Head of caudate nucleus (tissue), 42 donors: ENCODE results near the gene MAP6.
A peak's percentile ranks its signal among the peaks of the same experiment; 100 is the strongest.
"Not testable (repeated sequence)": the region's sequence is repeated elsewhere in the genome, so short reads cannot be mapped to it uniquely, and the experiment has no call there.

Source experiments
- DNase-seq, 42 donors: peaks; one replicate each; pipeline versions ENCODE4 v3.0.0 to v3.0.0-alpha.2; 2020 to 2021; ENCODE audit warnings: mixed read lengths in 7 of 42
- intact Hi-C: fragments of 100-400 bp; cut with DNase I; formaldehyde crosslinking; loops from one replicate; pipeline ENCODE4 v1.15.0; 2022

Gene MAP6

DNA sequence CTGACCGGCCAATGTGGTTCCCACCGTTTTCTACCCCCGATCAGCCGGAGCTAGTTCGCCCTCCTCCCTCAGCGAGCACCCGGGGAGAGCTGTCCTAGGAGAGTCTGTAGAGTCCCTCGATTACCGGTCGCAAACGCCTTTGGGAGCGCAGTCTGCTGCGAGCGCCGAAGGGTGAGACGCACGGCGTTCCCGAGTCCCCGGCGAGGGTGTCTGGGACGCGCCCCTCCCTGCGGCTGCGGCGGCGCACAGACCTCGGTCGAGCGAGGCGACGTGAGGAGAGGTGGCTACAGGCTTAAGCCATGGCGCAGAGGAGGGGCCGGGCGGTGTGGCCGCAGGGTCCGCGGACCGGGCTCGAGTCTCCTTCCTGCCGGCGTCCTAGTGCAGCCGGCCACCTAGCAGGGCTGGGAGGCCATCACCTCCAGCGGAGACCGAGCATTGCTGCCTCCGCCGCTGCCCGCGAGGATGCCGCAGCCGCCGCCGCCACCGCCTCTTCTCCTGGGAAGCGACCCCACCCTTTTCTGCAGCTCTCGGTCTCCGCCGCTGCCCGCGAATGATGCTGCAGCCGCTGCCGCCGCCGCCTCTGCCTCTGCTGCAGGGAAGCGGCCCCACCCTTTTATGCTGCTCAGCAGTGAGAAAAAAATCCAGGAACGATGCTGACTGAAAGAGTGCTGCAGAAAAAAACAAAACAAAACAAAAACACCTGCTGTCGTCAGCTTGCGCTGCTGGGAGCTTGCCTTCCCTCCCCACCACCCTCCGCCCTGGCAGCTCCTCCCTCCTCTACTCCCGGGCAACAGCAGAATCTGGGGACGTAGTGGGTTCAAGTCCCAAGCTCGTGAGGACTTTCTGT, at the start of gene MAP6:
MAP6 (minus strand) TSS at position 588 of the 847 bp plus-strand sequence. CDS start 669 bp downstream, outside the sequence.
- intact Hi-C loops, result loop anchor here (5.0 kb wide), 1 partner anchor 86 kb away; no protein-coding TSS in a partner anchor
- peak; percentile 25 to 87 (median 68) for DNase-seq

DNA sequence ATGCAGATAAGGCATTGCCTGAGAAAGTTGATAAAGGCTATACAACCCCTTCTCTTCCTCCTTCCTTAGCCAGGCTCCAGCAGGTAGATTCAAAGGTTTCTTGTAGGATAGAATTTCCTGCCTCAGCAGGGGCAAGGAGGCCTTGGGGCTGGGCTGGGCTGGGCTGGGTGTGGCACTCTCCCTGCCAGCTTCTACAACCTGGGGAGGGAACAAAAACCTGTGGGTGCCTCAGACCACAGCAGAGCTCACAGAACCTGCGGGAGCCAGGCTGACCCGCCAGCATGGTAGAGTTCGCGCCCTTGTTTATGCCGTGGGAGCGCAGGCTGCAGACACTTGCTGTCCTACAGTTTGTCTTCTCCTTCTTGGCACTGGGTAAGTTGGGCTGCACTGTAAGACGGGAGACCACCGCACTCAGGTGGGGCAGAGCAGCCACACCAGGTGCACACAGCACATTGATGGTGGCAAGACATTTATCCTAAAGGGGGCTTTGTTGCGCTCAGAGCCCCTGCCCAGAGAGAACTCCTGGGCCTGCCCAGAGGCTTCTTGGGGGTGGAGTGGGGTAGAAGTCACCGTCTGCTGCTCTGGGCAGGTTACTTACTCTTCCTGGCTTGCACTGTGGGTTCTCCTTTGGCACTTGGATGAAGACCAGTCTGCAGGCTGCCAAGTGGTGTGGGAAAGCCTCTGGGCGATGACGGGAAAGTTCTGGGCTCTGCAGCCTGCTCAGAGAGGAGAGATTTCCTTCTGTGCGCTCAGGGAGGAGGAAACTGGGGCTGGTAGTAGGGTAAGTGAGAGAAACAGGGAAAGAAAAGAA, 49.0 kb upstream of the MAP6 start, which contains the start of gene MOGAT2:
MOGAT2 (plus strand) TSS at position 231 of the 811 bp plus-strand sequence; CDS start at position 282, 51 bp downstream.
- intact Hi-C loops, result no loop called here
- DNase-seq, result peak in 5 of 42 donors; percentile 13 to 49 (median 25)

- no peak for DNase-seq
- intact Hi-C loops, result no loop called here
Measured at GRCh38 chr11:75716659-75717058, 47.8 kb upstream of the MAP6 start.

DNA sequence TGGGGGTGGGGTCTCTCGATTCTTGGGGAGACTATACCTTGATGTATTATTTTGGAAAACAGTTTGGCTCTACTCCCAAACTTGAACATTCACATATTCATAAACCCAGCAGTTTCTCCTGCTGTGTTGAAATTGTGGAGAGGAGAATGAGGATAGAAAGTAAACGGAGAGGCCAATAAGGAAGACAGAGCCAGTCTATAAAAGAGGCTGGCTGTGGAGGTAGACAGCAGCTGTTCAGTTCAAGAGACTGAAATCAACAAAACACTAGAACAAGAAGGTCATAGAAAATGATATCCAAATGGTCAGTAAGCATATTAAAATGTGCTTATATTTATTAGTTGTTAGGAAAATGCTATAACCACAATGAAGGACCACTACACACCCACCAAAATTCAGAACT, 46.9 kb upstream of the MAP6 start:
- intact Hi-C loops, result no loop called here

DNA sequence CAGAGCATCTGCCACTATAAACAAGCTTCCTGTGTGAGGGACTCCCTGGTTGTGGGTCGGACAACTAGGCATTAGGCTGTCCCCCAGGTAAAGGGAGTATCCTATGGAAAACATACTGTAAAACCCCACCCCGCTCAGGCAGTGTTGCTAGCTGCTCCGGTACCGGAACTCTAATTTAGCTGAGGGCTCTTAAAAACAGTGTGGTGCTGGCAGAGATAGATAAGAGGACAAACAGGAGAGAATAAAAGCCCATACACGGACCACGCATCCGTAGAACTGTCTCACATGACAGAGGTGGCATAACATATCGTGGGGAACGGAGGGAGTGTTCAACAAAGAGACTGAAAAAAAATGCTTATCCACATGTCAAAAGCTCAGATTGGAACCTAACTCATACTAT, 45.4 kb upstream of the MAP6 start:
- intact Hi-C loops, result no loop called here
- DNase-seq, result no peak

More for the DNA sequence above, 46.9 kb upstream of the MAP6 start:
- DNase-seq, result no peak

DNA sequence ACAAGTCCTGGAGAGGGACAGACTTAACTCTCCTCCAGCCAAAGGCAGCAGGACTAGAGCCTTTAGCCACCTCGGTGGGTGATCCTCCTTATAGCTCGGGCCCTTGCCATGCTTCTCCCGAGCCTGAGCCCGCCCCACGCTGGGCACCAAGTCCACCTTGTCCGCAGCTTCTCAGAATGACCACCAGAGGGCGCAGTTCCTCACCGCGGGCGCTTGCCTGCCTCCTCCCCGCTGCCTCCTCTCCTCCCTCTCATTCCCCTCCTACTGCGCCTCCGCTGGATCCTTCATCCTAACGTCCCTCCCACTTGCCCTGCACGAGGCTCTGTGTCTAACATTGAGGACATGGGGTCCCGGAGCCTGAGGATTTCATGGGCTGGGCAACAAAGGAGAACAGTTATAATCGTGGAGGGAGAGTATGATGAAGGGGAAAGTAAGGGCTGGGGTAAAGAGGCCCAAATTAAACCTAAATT, 37.5 kb upstream of the MAP6 start:
- peak; percentile 47 to 90 (median 78) for DNase-seq
- intact Hi-C loops, result no loop called here

DNA sequence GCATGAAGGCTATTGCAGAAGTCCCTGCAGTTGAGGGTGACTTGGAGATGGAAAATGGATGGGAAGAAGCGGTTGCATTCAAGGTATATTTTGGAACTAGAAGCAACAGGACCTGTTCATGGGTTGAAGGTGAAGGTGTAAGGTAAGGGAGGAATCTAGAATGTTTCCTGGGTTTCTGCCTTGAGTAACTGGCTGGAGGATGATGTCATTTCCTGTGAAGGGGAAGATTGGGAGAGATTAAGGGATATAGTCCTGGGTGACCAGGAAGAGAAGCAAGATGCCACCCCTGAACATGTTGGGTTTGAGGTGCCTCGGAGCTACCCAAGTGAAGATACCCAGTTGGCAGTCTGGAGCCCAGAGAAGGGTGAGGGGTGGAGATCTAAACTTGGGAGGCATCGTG, 36.7 kb upstream of the MAP6 start:
- intact Hi-C loops, result no loop called here
- DNase-seq, result no peak

DNA sequence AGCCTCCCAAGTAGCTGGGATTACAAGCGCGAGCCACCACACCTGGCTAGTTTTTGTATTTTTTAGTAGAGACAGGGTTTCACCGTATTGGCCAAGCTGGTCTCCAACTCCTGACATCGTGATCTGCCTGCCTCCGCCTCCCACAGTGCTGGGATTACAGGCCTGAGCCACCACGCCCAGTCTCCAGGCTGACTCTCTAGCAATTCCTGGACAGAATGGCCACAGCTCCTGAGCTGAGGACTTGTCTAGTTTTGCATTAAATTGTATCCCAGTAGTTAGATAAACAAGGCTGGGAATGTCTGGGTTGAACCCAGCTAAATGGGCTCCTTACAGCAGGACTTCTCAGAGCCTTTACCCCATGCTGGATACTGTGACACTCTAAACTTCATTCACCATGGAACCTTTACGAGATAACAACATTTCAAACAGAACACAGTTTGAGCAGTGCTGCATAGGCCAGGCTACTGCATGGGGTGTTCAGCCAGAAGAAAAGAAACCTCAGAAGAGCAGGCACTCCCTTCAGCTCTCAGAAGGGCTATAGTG, 34.9 kb upstream of the MAP6 start:
- DNase-seq, result no peak
- intact Hi-C loops, result no loop called here

GRCh38 chr11:75700940-75701339, 32.1 kb upstream of the MAP6 start:
- no peak for DNase-seq
- intact Hi-C loops, result no loop called here

DNA sequence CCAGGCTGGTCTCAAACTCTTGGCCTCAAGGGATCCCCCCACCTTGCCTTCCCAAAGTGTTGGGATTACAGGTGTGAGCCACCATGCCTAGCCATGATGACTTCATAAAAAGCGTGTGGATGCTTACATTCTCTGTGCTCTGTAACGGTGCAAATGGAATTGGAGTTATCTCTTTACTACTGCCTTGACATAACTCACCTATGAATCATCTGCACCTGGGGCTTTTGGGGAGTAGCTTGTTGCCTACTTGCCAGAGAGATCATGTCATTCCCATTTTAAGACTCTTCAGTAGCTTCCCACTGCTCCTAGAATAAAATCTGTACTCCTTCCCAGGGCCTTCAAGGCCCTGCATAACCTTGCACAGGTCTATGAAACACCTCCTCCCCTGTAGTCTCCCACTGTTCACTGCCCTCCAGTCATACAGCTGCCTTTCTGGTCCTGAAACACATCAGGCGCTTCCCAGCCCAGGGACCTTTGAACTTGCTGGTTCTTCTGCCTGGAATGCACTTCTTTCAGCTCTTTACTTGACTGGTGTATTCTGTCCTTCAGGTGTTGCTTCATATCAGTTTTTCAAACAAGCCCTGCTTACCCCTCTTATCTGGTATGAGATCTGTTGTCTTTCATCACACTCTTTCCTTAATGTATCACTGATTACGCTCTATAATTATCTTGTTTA, 29.2 kb upstream of the MAP6 start:
- intact Hi-C loops, result no loop called here
- DNase-seq, result no peak

DNA sequence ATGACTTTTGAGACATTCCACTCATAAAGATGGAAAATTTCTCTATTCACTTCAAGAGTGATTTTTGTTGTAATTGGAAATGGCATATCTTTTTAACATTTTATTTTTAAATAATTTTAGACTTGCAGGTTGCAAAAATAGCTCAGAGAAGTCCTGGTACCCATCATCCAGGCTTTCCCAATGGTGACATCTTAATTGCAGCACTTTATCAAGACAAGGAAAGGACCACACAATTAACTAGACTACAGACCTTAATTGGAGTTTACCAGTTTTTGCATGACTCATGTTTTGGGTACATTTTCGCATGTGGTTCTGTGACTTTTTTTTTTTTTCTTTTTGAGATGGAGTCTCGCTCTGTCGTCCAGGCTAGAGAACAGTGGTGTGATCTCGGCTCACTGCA, 23.0 kb upstream of the MAP6 start:
- no peak for DNase-seq
- intact Hi-C loops, result no loop called here

DNA sequence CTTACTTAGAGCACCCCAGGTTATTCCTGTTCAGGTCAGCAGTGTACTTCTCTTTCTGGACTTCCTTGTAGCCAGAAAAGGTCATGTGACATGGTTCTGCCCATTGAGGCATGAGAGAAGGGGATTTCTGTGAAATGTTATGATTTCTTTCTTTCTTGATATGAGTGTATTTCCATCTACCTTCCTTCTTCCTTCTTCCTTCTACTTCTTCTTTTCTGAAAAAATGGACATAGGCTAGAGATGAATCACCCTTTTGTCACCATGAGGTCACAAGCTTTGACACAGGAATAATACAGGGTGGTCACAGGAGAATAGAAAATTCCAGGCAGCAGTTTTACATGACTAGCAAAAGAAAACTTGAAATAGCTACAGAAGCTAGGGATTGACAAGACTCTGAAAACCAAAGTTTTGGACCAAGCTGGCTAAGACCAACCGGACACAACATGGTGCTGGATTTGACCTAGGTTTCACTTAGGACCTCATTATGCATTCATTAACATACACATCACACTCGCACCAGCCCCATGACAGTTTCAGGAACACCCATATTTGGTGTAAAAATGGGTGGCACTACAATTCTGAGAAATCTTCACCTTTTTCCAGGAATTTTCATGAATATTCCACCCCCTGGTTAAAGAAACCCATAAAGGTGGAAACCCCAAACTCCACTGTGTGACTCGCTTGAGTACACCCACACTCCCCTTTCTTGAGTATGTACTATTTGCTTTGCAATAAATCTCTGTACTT, 21.2 kb upstream of the MAP6 start:
- DNase-seq, result peak in 3 of 42 donors; percentile 14 to 40 (median 36)
- intact Hi-C loops, result loop anchor here (10.0 kb wide), 1 partner anchor 85 kb away; no protein-coding TSS in a partner anchor

DNA sequence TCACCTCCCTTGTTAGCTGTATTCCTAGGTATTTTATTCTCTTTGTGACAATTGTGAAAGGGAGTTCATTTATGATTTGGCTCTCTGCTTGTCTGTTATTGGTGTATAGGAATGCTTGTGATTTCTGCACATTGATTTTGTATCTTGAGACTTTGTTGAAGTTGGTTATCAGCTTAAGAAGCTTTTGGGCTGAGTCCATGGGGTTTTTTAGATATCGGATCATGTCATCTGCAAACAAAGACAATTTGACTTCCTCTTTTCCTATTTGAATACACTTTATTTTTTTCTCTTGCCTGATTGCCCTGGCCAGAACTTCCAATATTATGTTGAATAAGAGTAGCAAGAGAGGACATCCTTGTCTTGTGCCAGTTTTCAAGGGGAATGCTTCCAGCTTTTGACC, 15.0 kb upstream of the MAP6 start:
- intact Hi-C loops, result loop anchor here (10.0 kb wide), 1 partner anchor 91 kb away; no protein-coding TSS in a partner anchor

GRCh38 chr11:75679566-75679965, 10.7 kb upstream of the MAP6 start:
- no peak for DNase-seq
- intact Hi-C loops, result no loop called here

More for the DNA sequence above, 15.0 kb upstream of the MAP6 start:
- not testable (repeated sequence) for DNase-seq

- intact Hi-C loops, result no loop called here
- no peak for DNase-seq
Measured at GRCh38 chr11:75678620-75679259, 9.9 kb upstream of the MAP6 start.

DNA sequence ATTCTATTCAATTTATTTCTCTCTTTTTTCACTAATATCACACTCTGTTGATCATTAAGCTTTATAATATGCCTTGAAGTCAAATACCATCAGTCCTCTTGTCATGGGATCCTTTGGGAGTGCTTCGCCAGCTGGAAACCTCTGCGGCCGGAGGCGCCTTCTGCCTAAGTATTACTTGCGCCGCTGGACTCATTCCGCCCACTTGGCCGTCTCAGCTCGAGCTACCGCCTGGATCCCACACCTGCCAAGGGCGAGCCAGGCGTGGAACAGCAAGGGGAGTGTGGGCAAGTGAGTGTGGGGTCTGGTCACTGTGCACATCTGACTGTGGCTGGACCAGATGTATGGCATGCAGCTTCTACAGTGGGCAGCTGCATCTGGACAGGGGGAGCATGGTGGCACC, 9.1 kb upstream of the MAP6 start:
- intact Hi-C loops, result no loop called here
- no peak for DNase-seq

- intact Hi-C loops, result no loop called here
- no peak for DNase-seq
Measured at GRCh38 chr11:75677275-75677674, 8.4 kb upstream of the MAP6 start.
